MCF 10A (cell line): Measurements from ENCODE around the gene CCDC177. TPM values are rescaled to one million over a fixed set of nuclear protein-coding genes. Genes with fewer than 3 reads are reported as not detected.
A peak's percentile ranks its signal among the peaks of the same experiment; 100 is the strongest.

ENCODE experiments used
- BruUV-seq: library from RNA; stranded (reverse); fragments of 400-500 nt; replicated peaks from 2 replicates; lab custom pipeline; 2021; lab: Mats Ljungman, UMichigan
- CTCF ChIA-PET: fragments of 300-600 bp; sonication (Branson Sonifier 250); formaldehyde crosslinking; extraction: SDS; loops from one replicate; lab custom pipeline; 2021; ENCODE audit warnings: antibody characterized with exemption, inconsistent platforms; lab: Yijun Ruan, JAX
- POLR2A ChIA-PET: fragments of 300-600, 350-650 bp; sonication (Branson Sonifier 250); formaldehyde crosslinking; extraction: SDS; loops from one replicate; lab custom pipeline; 2020; ENCODE audit warnings: antibody characterized with exemption, inconsistent platforms; lab: Yijun Ruan, JAX
- DNase-seq: peaks from one replicate; pipeline ENCODE4 v3.0.0-alpha.2; 2018; ENCODE audit not compliant: unreplicated experiment
- H3K27ac Mint-ChIP-seq: one replicate; pipeline ENCODE4 v1.8.0; 2022; ENCODE audit warnings: mild to moderate bottlenecking, low read depth, mixed read lengths; ENCODE audit not compliant: unreplicated experiment
- H3K27me3 Mint-ChIP-seq: one replicate; pipeline ENCODE4 v1.8.0; 2022; ENCODE audit warnings: mixed read lengths; ENCODE audit not compliant: insufficient read depth, unreplicated experiment
- H3K36me3 Mint-ChIP-seq: one replicate; pipeline ENCODE4 v1.8.0; 2022; ENCODE audit warnings: mild to moderate bottlenecking, moderate library complexity, mixed read lengths; ENCODE audit not compliant: insufficient read depth, unreplicated experiment
- H3K4me1 Mint-ChIP-seq: one replicate; pipeline ENCODE4 v1.8.0; 2022; ENCODE audit warnings: mixed read lengths; ENCODE audit not compliant: insufficient read depth, unreplicated experiment
- H3K4me3 Mint-ChIP-seq: one replicate; pipeline ENCODE4 v1.8.0; 2022; ENCODE audit warnings: mild to moderate bottlenecking, moderate library complexity, mixed read lengths; ENCODE audit not compliant: unreplicated experiment
- H3K9me3 Mint-ChIP-seq: one replicate; pipeline ENCODE4 v1.8.0; 2022; ENCODE audit warnings: mixed read lengths; ENCODE audit not compliant: unreplicated experiment
- intact Hi-C: fragments of 100-400 bp; cut with micrococcal nuclease; formaldehyde crosslinking; loops from 2 replicates; pipeline ENCODE4 v1.14.1; 2022
- total RNA-seq: library from RNA; stranded (reverse); gene quantifications from 2 replicates; pipeline ENCODE4 v1.2.3, GENCODE V29; 2022
- TF ChIP-seq, protein P1 (sequence below): fragments of 200-600 bp; IDR thresholded peaks from one replicate; pipeline ENCODE4 v1.8.0; 2022; ENCODE audit warnings: antibody characterized with exemption, mild to moderate bottlenecking; ENCODE audit not compliant: unreplicated experiment

Gene CCDC177
- total RNA-seq, 1 experiment from 2014 or later: not detected

DNA sequence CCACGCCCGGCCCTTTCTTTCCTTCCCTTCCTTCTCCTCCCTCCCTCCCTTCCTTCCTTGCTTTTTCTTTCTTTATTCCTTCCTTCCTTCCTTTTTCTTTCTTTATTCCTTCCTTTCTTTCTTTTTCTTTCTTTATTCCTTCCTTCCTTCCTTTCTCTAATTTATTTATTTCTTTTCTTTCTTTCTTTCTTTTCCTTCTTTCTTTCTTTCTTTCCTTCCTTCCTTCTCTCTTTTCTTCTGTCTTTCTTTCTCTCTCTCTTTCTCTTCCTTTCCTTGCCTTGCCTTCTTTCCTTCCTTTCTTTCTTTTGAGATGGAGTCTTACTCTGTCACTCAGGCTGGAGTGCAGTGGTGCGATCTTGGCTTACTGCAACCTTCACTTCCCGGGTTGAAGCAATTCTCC lies 15.9 kb downstream of the CCDC177 start:
- no TSS peak for BruUV-seq
- intact Hi-C loops: no loop called here
- Mint-ChIP-seq H3K27ac (no peak overlapping the region), H3K27me3 (peaks cover 53% of the 10 kb centered on the region), H3K4me1 (peaks cover 3% of the 10 kb centered on the region), H3K36me3 (no peaks in the 10 kb centered on the region), H3K4me3 (no peak overlapping the region), H3K9me3 (peaks cover 9% of the 10 kb centered on the region)
- ChIA-PET POLR2A (no interaction called here), CTCF (interaction anchor here (0.6 to 1.0 kb wide), 3 partner anchors 15 to 21 kb away, joined by 3 read pairs; partner anchors contain the start of gene CCDC177)
- TF ChIP-seq, protein P1, sequence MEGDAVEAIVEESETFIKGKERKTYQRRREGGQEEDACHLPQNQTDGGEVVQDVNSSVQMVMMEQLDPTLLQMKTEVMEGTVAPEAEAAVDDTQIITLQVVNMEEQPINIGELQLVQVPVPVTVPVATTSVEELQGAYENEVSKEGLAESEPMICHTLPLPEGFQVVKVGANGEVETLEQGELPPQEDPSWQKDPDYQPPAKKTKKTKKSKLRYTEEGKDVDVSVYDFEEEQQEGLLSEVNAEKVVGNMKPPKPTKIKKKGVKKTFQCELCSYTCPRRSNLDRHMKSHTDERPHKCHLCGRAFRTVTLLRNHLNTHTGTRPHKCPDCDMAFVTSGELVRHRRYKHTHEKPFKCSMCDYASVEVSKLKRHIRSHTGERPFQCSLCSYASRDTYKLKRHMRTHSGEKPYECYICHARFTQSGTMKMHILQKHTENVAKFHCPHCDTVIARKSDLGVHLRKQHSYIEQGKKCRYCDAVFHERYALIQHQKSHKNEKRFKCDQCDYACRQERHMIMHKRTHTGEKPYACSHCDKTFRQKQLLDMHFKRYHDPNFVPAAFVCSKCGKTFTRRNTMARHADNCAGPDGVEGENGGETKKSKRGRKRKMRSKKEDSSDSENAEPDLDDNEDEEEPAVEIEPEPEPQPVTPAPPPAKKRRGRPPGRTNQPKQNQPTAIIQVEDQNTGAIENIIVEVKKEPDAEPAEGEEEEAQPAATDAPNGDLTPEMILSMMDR: no peak
- no peak for DNase-seq

DNA sequence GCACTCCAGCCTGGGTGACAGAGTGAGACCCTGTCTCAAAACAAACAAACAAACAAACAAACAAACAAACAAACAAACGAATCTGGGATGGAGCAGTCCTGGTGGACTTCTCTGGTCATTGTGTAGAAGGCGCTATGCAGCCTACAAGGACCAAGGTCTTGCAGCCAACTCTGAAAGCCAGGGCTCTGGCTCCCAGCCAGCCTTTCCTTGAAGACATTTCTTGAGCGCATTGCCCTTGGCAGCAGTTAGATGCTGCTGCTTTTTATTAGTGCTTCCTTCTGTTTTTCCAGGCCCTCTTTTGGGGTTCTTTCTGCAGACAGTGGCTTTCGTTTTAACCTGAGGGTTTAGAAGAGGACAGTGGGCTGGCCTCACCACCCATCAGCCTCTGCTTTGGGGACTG lies 20.2 kb downstream of the CCDC177 start:
- H3K36me3 Mint-ChIP-seq: no peaks in the 10 kb centered on the region
- peaks cover 9% of the 10 kb centered on the region for H3K9me3 Mint-ChIP-seq
- no peak overlapping the region for H3K27ac Mint-ChIP-seq
- TF ChIP-seq, protein P1: no peak
- peaks cover 14% of the 10 kb centered on the region for H3K27me3 Mint-ChIP-seq
- DNase-seq: peak; percentile 14
- H3K4me3 Mint-ChIP-seq: no peak overlapping the region
- ChIA-PET POLR2A (no interaction called here), CTCF (interaction anchor here (2.4 kb wide), 1 partner anchor 22 kb away, joined by 14 read pairs; the partner anchor contains the start of gene CCDC177)
- BruUV-seq: no TSS peak
- intact Hi-C loops: no loop called here
- peaks cover 13% of the 10 kb centered on the region for H3K4me1 Mint-ChIP-seq

DNA sequence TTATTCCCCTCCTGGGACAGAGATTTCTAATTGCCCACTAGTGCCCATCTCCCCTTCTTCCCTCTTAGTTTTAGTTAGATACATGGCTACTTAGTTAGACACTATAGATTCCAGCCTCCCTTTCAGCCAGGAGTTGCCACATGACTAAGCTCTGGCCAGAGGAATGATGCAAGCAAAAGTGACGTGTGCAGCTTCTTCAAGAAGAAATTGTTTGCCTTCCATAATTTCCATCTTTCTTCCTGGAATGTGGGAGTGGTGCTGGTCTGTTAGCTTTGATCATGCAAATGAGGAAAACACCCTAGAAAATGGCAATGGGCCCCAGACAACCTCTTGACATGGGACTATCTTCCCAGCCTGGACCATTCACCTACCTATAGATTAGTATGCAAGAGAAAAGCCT lies 21.4 kb downstream of the CCDC177 start:
- H3K4me3 Mint-ChIP-seq: no peak overlapping the region
- CTCF ChIA-PET: interaction anchor here (1.6 kb wide), 1 partner anchor 18 kb away, joined by 4 read pairs; no protein-coding TSS in a partner anchor
- peaks cover 1% of the 10 kb centered on the region for H3K27me3 Mint-ChIP-seq
- H3K36me3 Mint-ChIP-seq: no peaks in the 10 kb centered on the region
- POLR2A ChIA-PET: interaction anchor here (1.2 to 1.7 kb wide), 3 partner anchors 9 to 11 kb away, joined by 3 to 8 read pairs (median 3); no protein-coding TSS in a partner anchor
- peaks cover 13% of the 10 kb centered on the region for H3K4me1 Mint-ChIP-seq
- peak; percentile 83 for DNase-seq
- no TSS peak for BruUV-seq
- TF ChIP-seq, protein P1: no peak
- no peak overlapping the region for H3K27ac Mint-ChIP-seq
- intact Hi-C loops: no loop called here
- no peaks in the 10 kb centered on the region for H3K9me3 Mint-ChIP-seq

DNA sequence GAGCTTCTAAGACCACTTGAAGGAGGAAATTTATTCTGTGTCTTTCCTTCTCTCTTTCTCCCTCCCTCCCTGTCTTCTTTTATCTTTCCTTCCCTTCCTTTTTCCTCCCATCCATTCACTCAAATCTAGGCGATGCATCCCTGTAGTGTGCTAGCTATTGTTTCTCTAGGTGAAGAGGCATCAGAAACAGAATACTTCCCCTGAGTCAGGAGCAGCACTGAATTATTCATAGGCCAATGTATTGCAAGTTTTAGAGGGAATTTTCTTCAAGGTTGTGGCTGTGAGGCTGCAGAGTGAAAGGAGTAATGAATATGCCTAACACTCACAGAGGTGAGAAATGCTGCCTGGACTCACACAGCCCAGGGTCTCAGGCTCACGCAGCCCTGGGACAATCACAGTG lies 23.2 kb downstream of the CCDC177 start:
- ChIA-PET POLR2A (no interaction called here), CTCF (interaction anchor here (0.7 to 0.9 kb wide), 2 partner anchors 16 to 43 kb away, joined by 3 to 5 read pairs; no protein-coding TSS in a partner anchor)
- H3K27me3 Mint-ChIP-seq: no peaks in the 10 kb centered on the region
- H3K9me3 Mint-ChIP-seq: peaks cover 4% of the 10 kb centered on the region
- H3K4me3 Mint-ChIP-seq: no peak overlapping the region
- peaks cover 13% of the 10 kb centered on the region for H3K4me1 Mint-ChIP-seq
- H3K27ac Mint-ChIP-seq: no peak overlapping the region
- BruUV-seq: no TSS peak
- intact Hi-C loops: no loop called here
- H3K36me3 Mint-ChIP-seq: no peaks in the 10 kb centered on the region
- TF ChIP-seq, protein P1: no peak
- no peak for DNase-seq
